VCaP (cell line): ENCODE measurements around the gene DNASE1L3.

ENCODE experiments used
- H3K27ac ChIP-seq: fragments of 450-650 bp; 2 replicates; pipeline ENCODE4 v1.5.1; 2017
- CTCF ChIP-seq: fragments of 450-650 bp; conservative IDR thresholded peaks from 2 replicates; pipeline ENCODE4 v1.5.1; 2017; ENCODE audit warnings: mild to moderate bottlenecking, moderate library complexity

The DNASE1L3 gene

DNA sequence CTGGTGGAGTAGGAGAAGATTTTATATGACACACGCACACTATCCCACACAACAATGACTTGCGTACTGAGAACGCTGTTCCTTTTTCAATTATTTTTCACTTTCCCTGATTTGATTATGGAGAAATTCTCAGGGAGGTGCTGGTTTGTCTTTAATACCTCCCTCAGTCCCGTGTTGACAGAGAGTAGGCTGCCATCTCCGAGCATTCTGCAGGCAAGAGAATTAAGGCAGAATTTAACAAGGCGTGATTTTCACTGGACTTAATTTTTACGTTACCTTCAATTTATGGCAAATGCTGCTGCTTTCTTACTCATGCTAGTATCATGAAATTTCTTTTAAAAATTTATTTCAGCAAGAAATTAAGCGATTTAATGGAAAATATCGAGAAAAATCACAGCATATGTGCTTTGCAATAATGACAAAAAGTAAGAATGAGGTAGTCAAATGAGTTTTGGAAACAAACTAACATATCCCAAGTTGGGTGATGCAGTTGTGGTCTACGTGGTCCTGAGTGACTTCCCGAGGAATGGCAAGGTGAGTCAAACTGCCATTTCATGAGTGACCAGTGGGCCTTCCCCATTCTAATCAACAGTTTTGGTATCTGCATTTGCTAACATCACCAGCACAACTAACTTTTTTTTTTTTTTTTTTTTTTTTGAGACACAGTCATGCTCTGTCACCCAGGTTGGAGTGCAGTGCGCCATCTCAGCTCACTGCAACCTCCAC is 16.9 kb downstream of the DNASE1L3 start:
- H3K27ac ChIP-seq, result no peak overlapping the region
- TF ChIP-seq CTCF, result no peak

DNA sequence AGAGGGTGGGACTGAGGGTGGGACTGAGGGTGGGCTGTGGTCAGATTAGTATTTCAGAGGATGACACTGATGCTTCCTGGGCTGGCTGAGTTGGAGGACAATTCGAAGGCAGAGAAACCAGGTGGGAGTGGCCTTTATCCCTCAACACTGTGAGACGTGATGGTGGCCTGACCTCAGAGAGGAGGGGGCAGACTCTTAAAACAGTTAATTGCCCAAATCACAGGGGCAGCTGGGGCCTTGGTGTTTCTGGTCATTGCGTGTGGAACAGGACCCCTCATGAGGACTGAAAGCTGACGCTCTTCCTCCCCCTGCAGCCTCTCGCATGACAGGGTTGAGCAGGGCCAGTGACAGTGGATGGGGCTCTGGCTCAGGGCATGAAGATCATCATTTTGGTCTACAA is 18.7 kb downstream of the DNASE1L3 start:
- H3K27ac ChIP-seq, result no peak overlapping the region
- no peak for TF ChIP-seq CTCF

- TF ChIP-seq CTCF, result no peak
- no peak overlapping the region for H3K27ac ChIP-seq
These were observed 19.3 kb downstream of the DNASE1L3 start for GRCh38 chr3:58191361-58191991.

DNA sequence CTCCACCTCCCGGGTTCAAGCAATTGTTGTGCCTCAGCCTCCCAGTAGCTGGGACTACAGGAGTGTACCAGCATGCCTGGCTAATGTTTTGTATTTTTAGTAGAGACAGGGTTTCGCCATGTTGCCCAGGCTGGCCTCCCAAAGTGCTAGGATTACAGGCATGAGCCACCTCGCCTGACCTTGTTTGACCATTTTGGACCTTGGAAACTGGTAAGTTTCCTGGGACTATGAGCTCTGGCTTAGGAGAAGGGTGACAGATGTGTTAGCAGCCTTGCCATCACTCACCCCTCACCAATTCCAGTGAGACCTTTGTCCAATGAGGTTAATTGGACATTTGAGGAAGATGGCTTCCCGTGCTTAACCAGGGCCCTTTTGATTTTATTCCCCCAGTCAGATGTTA is 19.9 kb downstream of the DNASE1L3 start:
- TF ChIP-seq CTCF, result no peak
- H3K27ac ChIP-seq, result no peak overlapping the region

DNA sequence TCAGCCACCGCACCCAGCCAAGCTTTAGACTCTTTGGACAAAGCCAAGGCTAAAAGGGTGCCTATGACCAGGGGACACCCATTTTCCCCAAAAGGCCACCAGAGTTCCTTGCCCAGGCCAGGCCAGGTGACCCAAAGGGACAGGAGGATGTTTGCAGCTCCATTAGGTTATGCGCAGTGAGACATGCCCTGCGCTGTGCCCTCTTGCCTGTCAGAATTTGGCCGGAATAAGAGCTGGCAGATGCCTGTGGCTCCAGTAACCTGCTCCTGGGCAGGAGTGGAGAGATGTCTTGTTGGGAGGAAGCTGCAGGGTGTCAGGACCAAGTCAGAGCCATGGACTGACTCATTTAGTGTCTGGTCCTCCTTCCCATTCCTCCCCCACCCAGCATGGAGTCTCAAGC is 20.5 kb downstream of the DNASE1L3 start:
- no peak overlapping the region for H3K27ac ChIP-seq
- no peak for TF ChIP-seq CTCF

DNA sequence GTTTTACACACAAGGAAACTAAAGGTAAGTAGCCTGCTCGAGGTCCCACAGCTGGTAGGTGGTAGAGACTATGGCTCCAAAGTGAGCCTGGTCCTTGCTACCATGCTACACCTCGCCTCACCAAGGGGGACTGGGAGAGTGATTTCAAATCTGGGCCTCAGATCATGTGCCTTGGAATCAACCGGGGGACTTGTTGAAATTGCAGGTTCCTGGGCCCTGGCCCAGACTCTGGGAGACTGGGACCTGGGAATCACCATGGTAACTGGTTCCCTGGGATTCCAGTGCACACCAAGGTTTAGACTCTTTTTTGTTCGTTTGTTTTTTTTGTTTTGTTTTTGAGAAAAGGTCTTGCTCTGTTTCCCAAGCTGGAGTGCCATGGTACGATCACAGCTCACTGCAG is 21.1 kb downstream of the DNASE1L3 start:
- TF ChIP-seq CTCF, result no peak

GRCh38 chr3:58188921-58189451 is 21.8 kb downstream of the DNASE1L3 start:
- no peak for TF ChIP-seq CTCF
- no peak overlapping the region for H3K27ac ChIP-seq

More for the DNA sequence above, 21.1 kb downstream of the DNASE1L3 start:
- H3K27ac ChIP-seq, result no peak overlapping the region
